ENCODE measurements around the gene ZFP36. TPM values are rescaled to one million over a fixed set of nuclear protein-coding genes. Genes with fewer than 3 reads are reported as not detected.
A peak's percentile ranks its signal among the peaks of the same experiment; 100 is the strongest.

The ZFP36 gene
- total and polyA plus RNA-seq, 10 donors, result 63.2 to 396 (median 165) TPM

DNA sequence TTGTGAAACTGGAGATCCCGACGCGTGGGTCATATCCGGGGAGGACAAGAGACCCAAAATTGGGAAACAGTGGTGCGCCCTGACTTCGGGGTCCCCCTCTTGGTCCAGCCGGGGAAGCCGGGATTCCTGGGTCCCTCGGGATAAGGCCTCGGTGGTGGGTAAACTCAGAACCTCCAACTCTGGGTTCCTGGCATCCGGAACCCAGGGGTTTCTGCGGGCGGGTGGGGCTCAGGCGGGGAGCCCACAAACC lies 688 bp downstream of the ZFP36 start:
- Histone ChIP-seq H3K27me3 (replicated peaks in 1 of 7) (no peaks in the 10 kb centered on the region), H3K4me1 (peaks cover 37 to 79% (median 70%) of the 10 kb centered on the region in 6 donors)
- intact Hi-C loops (cut with DNase I; ENCODE audit: low total_unique reads), result no loop called here

GRCh38 chr19:39407660-39408391 lies 1.2 kb downstream of the ZFP36 start:
- Histone ChIP-seq H3K27ac (peak overlapping the region; percentile 88 to 100 (median 99)), H3K36me3 (peaks cover 4 to 22% (median 16%) of the 10 kb centered on the region in 6 donors), H3K4me3 (peak overlapping the region; percentile 74 to 100 (median 96)), H3K9me3 (no peaks in the 10 kb centered on the region), H3K4me1 (peaks cover 37 to 74% (median 67%) of the 10 kb centered on the region in 6 donors), H3K27me3 (replicated peaks in 1 of 7) (no peaks in the 10 kb centered on the region)
- intact Hi-C loops (cut with DNase I; ENCODE audit: low total_unique reads), result no loop called here
- DNase-seq, result peak; percentile 94
- 7 to 21% (median 13%) methylated on average over 27 to 40 of the region's 40 CpGs for WGBS, 5 donors
- TF ChIP-seq, protein P1, sequence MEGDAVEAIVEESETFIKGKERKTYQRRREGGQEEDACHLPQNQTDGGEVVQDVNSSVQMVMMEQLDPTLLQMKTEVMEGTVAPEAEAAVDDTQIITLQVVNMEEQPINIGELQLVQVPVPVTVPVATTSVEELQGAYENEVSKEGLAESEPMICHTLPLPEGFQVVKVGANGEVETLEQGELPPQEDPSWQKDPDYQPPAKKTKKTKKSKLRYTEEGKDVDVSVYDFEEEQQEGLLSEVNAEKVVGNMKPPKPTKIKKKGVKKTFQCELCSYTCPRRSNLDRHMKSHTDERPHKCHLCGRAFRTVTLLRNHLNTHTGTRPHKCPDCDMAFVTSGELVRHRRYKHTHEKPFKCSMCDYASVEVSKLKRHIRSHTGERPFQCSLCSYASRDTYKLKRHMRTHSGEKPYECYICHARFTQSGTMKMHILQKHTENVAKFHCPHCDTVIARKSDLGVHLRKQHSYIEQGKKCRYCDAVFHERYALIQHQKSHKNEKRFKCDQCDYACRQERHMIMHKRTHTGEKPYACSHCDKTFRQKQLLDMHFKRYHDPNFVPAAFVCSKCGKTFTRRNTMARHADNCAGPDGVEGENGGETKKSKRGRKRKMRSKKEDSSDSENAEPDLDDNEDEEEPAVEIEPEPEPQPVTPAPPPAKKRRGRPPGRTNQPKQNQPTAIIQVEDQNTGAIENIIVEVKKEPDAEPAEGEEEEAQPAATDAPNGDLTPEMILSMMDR (IDR thresholded peaks at IDR 0.05 in 8 of 11, conservative IDR thresholded peaks at IDR 0.05 in 3 of 11), result no peak
- TF ChIP-seq POLR2A (IDR thresholded peaks at IDR 0.05) (peak in 2 of 3 donors; percentile 22 to 35), POLR2AphosphoS5 (IDR thresholded peaks at IDR 0.05) (peak; percentile 88 to 95 (median 91))

More for the DNA sequence above, 688 bp downstream of the ZFP36 start:
- TF ChIP-seq POLR2A (IDR thresholded peaks at IDR 0.05) (no peak), POLR2AphosphoS5 (IDR thresholded peaks at IDR 0.05) (no peak)
- TF ChIP-seq, protein P1 (IDR thresholded peaks at IDR 0.05 in 8 of 11, conservative IDR thresholded peaks at IDR 0.05 in 3 of 11), result no peak
- Histone ChIP-seq H3K9me3 (no peaks in the 10 kb centered on the region), H3K27ac (peak overlapping the region; percentile 88 to 100 (median 99)), H3K4me3 (peak overlapping the region; percentile 74 to 100 (median 96)), H3K36me3 (peaks cover 4 to 22% (median 16%) of the 10 kb centered on the region in 6 donors)
- no peak for DNase-seq
- WGBS, 5 donors, result 0 to 1% (median 0%) methylated on average over 7 to 14 of the region's 14 CpGs

GRCh38 chr19:39408392-39409207 lies 2.0 kb downstream of the ZFP36 start:
- intact Hi-C loops (cut with DNase I; ENCODE audit: low total_unique reads), result no loop called here
- Histone ChIP-seq H3K36me3 (peaks cover 4 to 22% (median 16%) of the 10 kb centered on the region in 6 donors), H3K27ac (peak overlapping the region; percentile 88 to 100 (median 99)), H3K9me3 (no peaks in the 10 kb centered on the region), H3K4me1 (peaks cover 37 to 74% (median 64%) of the 10 kb centered on the region in 6 donors), H3K4me3 (peak overlapping the region; percentile 74 to 100 (median 96)), H3K27me3 (replicated peaks in 1 of 7) (peaks cover 0 to 4% (median 0%) of the 10 kb centered on the region in 7 donors)
- TF ChIP-seq, protein P1 (IDR thresholded peaks at IDR 0.05 in 8 of 11, conservative IDR thresholded peaks at IDR 0.05 in 3 of 11), result no peak
- peak in 1 of 3 donors; percentile 44 for TF ChIP-seq POLR2A (IDR thresholded peaks at IDR 0.05)
- TF ChIP-seq POLR2AphosphoS5 (IDR thresholded peaks at IDR 0.05), result peak; percentile 54 to 86 (median 71)
- peak; percentile 86 for DNase-seq
- WGBS, 5 donors, result 21 to 48% (median 34%) methylated on average over 19 to 20 of the region's 20 CpGs
